ENCODE results near the gene WDR41. TPM values are rescaled to one million over a fixed set of nuclear protein-coding genes. Genes with fewer than 3 reads are reported as not detected.
A peak's percentile ranks its signal among the peaks of the same experiment; 100 is the strongest.

WDR41 gene, protein sequence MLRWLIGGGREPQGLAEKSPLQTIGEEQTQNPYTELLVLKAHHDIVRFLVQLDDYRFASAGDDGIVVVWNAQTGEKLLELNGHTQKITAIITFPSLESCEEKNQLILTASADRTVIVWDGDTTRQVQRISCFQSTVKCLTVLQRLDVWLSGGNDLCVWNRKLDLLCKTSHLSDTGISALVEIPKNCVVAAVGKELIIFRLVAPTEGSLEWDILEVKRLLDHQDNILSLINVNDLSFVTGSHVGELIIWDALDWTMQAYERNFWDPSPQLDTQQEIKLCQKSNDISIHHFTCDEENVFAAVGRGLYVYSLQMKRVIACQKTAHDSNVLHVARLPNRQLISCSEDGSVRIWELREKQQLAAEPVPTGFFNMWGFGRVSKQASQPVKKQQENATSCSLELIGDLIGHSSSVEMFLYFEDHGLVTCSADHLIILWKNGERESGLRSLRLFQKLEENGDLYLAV
- 10 to 100 TPM; 61.6 to 80.9 TPM for total RNA-seq
- 49.5 TPM for polyA plus RNA-seq (2013, experiment 1 of 2)
- 51.2 TPM for polyA plus RNA-seq (2013, experiment 2 of 2)
- long read RNA-seq, experiment 1, transcript WDR41-201 (13 exons, 3,958 nt) = major isoform, 22 of 47 reads
- long read RNA-seq, experiment 1, partial matches to known transcripts = 7 of 47 reads
- long read RNA-seq, experiment 1, other reads (novel, unspliced or antisense) = 16 of 47 reads
- long read RNA-seq, experiment 2, transcript WDR41-201 (13 exons, 3,958 nt) = major isoform, 79 of 129 reads
- long read RNA-seq, experiment 2, partial matches to known transcripts = 6 of 129 reads
- long read RNA-seq, experiment 2, other reads (novel, unspliced or antisense) = 38 of 129 reads
- long read RNA-seq, experiment 3, transcript WDR41-201 (13 exons, 3,958 nt) = major isoform, 211 of 340 reads
- long read RNA-seq, experiment 3, partial matches to known transcripts = 71 of 340 reads
- long read RNA-seq, experiment 3, other reads (novel, unspliced or antisense) = 52 of 340 reads
- long read RNA-seq, experiment 4, transcript WDR41-201 (13 exons, 3,958 nt) = major isoform, 96 of 133 reads
- long read RNA-seq, experiment 4, partial matches to known transcripts = 11 of 133 reads
- long read RNA-seq, experiment 4, other reads (novel, unspliced or antisense) = 25 of 133 reads

- Mint-ChIP-seq H3K4me1 (peaks cover 10% of the 10 kb centered on the region), H3K27ac (peak within 1 kb of the TSS; percentile 90), H3K27me3 (ENCODE audit: insufficient read depth) (peaks cover 35% of the 10 kb centered on the region), H3K36me3 (ENCODE audit: low read depth) (peaks cover 3% of the 10 kb centered on the region), H3K9me3 (no peaks in the 10 kb centered on the region), H3K4me3 (peak within 1 kb of the TSS; percentile 80)
- H3K9ac ChIP-seq (ENCODE audit: extremely low read depth, low read length, poor library complexity, severe bottlenecking) = peak within 1 kb of the TSS; percentile 81
- TF ChIP-seq, protein P1, sequence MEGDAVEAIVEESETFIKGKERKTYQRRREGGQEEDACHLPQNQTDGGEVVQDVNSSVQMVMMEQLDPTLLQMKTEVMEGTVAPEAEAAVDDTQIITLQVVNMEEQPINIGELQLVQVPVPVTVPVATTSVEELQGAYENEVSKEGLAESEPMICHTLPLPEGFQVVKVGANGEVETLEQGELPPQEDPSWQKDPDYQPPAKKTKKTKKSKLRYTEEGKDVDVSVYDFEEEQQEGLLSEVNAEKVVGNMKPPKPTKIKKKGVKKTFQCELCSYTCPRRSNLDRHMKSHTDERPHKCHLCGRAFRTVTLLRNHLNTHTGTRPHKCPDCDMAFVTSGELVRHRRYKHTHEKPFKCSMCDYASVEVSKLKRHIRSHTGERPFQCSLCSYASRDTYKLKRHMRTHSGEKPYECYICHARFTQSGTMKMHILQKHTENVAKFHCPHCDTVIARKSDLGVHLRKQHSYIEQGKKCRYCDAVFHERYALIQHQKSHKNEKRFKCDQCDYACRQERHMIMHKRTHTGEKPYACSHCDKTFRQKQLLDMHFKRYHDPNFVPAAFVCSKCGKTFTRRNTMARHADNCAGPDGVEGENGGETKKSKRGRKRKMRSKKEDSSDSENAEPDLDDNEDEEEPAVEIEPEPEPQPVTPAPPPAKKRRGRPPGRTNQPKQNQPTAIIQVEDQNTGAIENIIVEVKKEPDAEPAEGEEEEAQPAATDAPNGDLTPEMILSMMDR (conservative IDR thresholded peaks at IDR 0.05) = peak; percentile 98
- H3K36me3 ChIP-seq (ENCODE audit: control insufficient read depth, insufficient read depth, low read length) = peaks cover 12% of the 10 kb centered on the region
- peak; percentile 97 for DNase-seq
- peak within 1 kb of the TSS; percentile 97 for H3K4me3 ChIP-seq (ENCODE audit: low read length)
- no peaks in the 10 kb centered on the region for H3K9me3 ChIP-seq (ENCODE audit: control insufficient read depth, low read length)
- 0 to 1% methylated on average over 29 to 90 of the region's 90 CpGs for WGBS, 2 experiments (ENCODE audit: insufficient coverage in 1 of 2, insufficient read length in 1 of 2)
- peaks cover 38% of the 10 kb centered on the region for H3K27me3 ChIP-seq (ENCODE audit: control insufficient read depth, insufficient read depth, low read length, poor library complexity, severe bottlenecking)
- peak within 1 kb of the TSS; percentile 83 for H3K27ac ChIP-seq (ENCODE audit: low read depth, low read length)
- H3K4me1 ChIP-seq (ENCODE audit: control insufficient read depth, insufficient read depth, low read length) = peaks cover 2% of the 10 kb centered on the region
Measured at GRCh38 chr5:77491783-77492652, at the start of gene WDR41. Gene WDR41, minus strand, starts transcription at chr5:77492316. Its CDS starts 96 bp downstream, at chr5:77492220.

- no peaks in the 10 kb centered on the region for H3K4me1 ChIP-seq (ENCODE audit: control insufficient read depth, insufficient read depth, low read length)
- H3K27me3 Mint-ChIP-seq (ENCODE audit: insufficient read depth) = peaks cover 22% of the 10 kb centered on the region
- WGBS, 2 experiments (ENCODE audit: insufficient coverage in 1 of 2, insufficient read length in 1 of 2) = 78 to 100% methylated on average over 1 to 3 of the region's 3 CpGs
Measured at GRCh38 chr5:77531297-77531696, 39.2 kb upstream of the WDR41 start.

More at GRCh38 chr5:77531297-77531696, 39.2 kb upstream of the WDR41 start:
- H3K4me3 ChIP-seq (ENCODE audit: low read length) = no peak overlapping the region
- H3K27me3 ChIP-seq (ENCODE audit: control insufficient read depth, insufficient read depth, low read length, poor library complexity, severe bottlenecking) = peaks cover 9% of the 10 kb centered on the region
- H3K9ac ChIP-seq (ENCODE audit: extremely low read depth, low read length, poor library complexity, severe bottlenecking) = no peak overlapping the region
- no peaks in the 10 kb centered on the region for H3K36me3 Mint-ChIP-seq (ENCODE audit: low read depth)
- H3K27ac ChIP-seq (ENCODE audit: low read depth, low read length) = no peak overlapping the region
- DNase-seq = no peak
- H3K9me3 ChIP-seq (ENCODE audit: control insufficient read depth, low read length) = no peaks in the 10 kb centered on the region
- H3K4me1 Mint-ChIP-seq = no peaks in the 10 kb centered on the region
- H3K27ac Mint-ChIP-seq = no peak overlapping the region
- peaks cover 1% of the 10 kb centered on the region for H3K9me3 Mint-ChIP-seq
- H3K36me3 ChIP-seq (ENCODE audit: control insufficient read depth, insufficient read depth, low read length) = no peaks in the 10 kb centered on the region
- TF ChIP-seq, protein P1 (conservative IDR thresholded peaks at IDR 0.05) = no peak
- H3K4me3 Mint-ChIP-seq = no peak overlapping the region

All from endodermal cell (in vitro differentiated cells).